Activated CD4-positive, alpha-beta memory T cell treated with anti-CD3 and anti-CD28 coated beads for 36 hours (primary cell): ENCODE data around the gene LRRN4CL. TPM values are rescaled to one million over a fixed set of nuclear protein-coding genes. Genes with fewer than 3 reads are reported as not detected.

Experiments used
- CTCF ChIA-PET: fragments of 350-600 bp; sonication (Branson Sonifier 250); formaldehyde crosslinking; loops from one replicate; lab custom pipeline; 2021; ENCODE audit warnings: antibody characterized with exemption, inconsistent platforms; lab: Charles Lee
- POLR2A ChIA-PET: fragments of 350-600 bp; sonication (Branson Sonifier 250); formaldehyde crosslinking; loops from one replicate; lab custom pipeline; 2021; ENCODE audit warnings: antibody characterized with exemption; lab: Charles Lee
- DNase-seq: peaks from one replicate; pipeline ENCODE4 v3.0.0-alpha.2; 2020
- H3K27ac Mint-ChIP-seq: one replicate; pipeline ENCODE4 v1.8.0; 2021; ENCODE audit warnings: mixed read lengths
- H3K27me3 Mint-ChIP-seq: one replicate; pipeline ENCODE4 v1.8.0; 2021; ENCODE audit warnings: mixed read lengths
- H3K36me3 Mint-ChIP-seq: one replicate; pipeline ENCODE4 v1.8.0; 2021; ENCODE audit warnings: mixed read lengths
- H3K4me1 Mint-ChIP-seq: one replicate; pipeline ENCODE4 v1.8.0; 2021; ENCODE audit warnings: low read depth, mixed read lengths
- H3K4me3 Mint-ChIP-seq: one replicate; pipeline ENCODE4 v1.8.0; 2021; ENCODE audit warnings: mild to moderate bottlenecking, mixed read lengths
- H3K9me3 Mint-ChIP-seq: one replicate; pipeline ENCODE4 v1.8.0; 2021; ENCODE audit warnings: mixed read lengths
- intact Hi-C: fragments of 100-400 bp; cut with micrococcal nuclease; formaldehyde crosslinking; loops from one replicate; pipeline ENCODE4 v1.15.1; 2023
- total RNA-seq, 2 experiments: library from RNA; stranded (reverse); gene quantifications; one replicate each; pipeline ENCODE4 v1.2.3, GENCODE V29; 2021

The LRRN4CL gene
- total RNA-seq, 2 experiments from 2014 or later: 0.12 to 0.21 TPM

GRCh38 chr11:62725646-62726045, 36.3 kb upstream of the LRRN4CL start:
- H3K27ac Mint-ChIP-seq: peak overlapping the region; percentile 93
- ChIA-PET POLR2A (interaction anchor here (0.8 to 5.3 kb wide), 4 partner anchors 8 to 130 kb away, joined by 3 to 48 read pairs (median 6); no protein-coding TSS in a partner anchor), CTCF (interaction anchor here (0.7 to 1.4 kb wide), 4 partner anchors 20 to 333 kb away, joined by 3 to 4 read pairs (median 3); partner anchors contain the start of gene ZBTB3)
- peaks cover 68% of the 10 kb centered on the region for H3K36me3 Mint-ChIP-seq
- DNase-seq: no peak
- H3K4me3 Mint-ChIP-seq: peak overlapping the region; percentile 99
- H3K27me3 Mint-ChIP-seq: no peaks in the 10 kb centered on the region
- intact Hi-C loops: loop anchor here (2.0 kb wide), 2 partner anchors 55 to 73 kb away; partner anchors contain the start of genes INTS5 and UQCC3
- no peaks in the 10 kb centered on the region for H3K9me3 Mint-ChIP-seq
- peaks cover 48% of the 10 kb centered on the region for H3K4me1 Mint-ChIP-seq

GRCh38 chr11:62724171-62724570, 34.8 kb upstream of the LRRN4CL start:
- Mint-ChIP-seq H3K36me3 (peaks cover 74% of the 10 kb centered on the region), H3K4me3 (peak overlapping the region; percentile 99), H3K27ac (peak overlapping the region; percentile 50), H3K9me3 (no peaks in the 10 kb centered on the region), H3K4me1 (peaks cover 48% of the 10 kb centered on the region), H3K27me3 (no peaks in the 10 kb centered on the region)
- intact Hi-C loops: no loop called here
- no peak for DNase-seq
- ChIA-PET CTCF (interaction anchor here (1.3 to 1.9 kb wide), 3 partner anchors 12 to 133 kb away, joined by 4 to 7 read pairs (median 4); partner anchors contain the start of gene TUT1), POLR2A (interaction anchor here (5.3 kb wide), 1 partner anchor 131 kb away, joined by 48 read pairs; no protein-coding TSS in a partner anchor)

GRCh38 chr11:62721994-62722393, 32.7 kb upstream of the LRRN4CL start:
- DNase-seq: no peak
- Mint-ChIP-seq H3K36me3 (peaks cover 82% of the 10 kb centered on the region), H3K4me1 (peaks cover 58% of the 10 kb centered on the region), H3K27me3 (no peaks in the 10 kb centered on the region), H3K27ac (no peak overlapping the region), H3K9me3 (no peaks in the 10 kb centered on the region), H3K4me3 (no peak overlapping the region)
- CTCF ChIA-PET: no interaction called here
- intact Hi-C loops: no loop called here
- POLR2A ChIA-PET: no interaction called here

GRCh38 chr11:62719302-62719978, 30.1 kb upstream of the LRRN4CL start:
- Mint-ChIP-seq H3K9me3 (no peaks in the 10 kb centered on the region), H3K36me3 (peaks cover 83% of the 10 kb centered on the region), H3K27me3 (no peaks in the 10 kb centered on the region), H3K4me3 (no peak overlapping the region), H3K27ac (peak overlapping the region; percentile 46), H3K4me1 (peaks cover 64% of the 10 kb centered on the region)
- intact Hi-C loops: no loop called here
- CTCF ChIA-PET: interaction anchor here (0.9 kb wide), 1 partner anchor 67 kb away, joined by 3 read pairs; no protein-coding TSS in a partner anchor
- POLR2A ChIA-PET: interaction anchor here (0.9 to 1.1 kb wide), 2 partner anchors 9 to 122 kb away, joined by 3 to 4 read pairs; partner anchors contain the start of gene TTC9C
- no peak for DNase-seq

GRCh38 chr11:62716816-62717215, 27.5 kb upstream of the LRRN4CL start:
- intact Hi-C loops: no loop called here
- Mint-ChIP-seq H3K27me3 (no peaks in the 10 kb centered on the region), H3K9me3 (no peaks in the 10 kb centered on the region), H3K36me3 (peaks cover 73% of the 10 kb centered on the region), H3K4me3 (no peak overlapping the region), H3K27ac (peak overlapping the region; percentile 24), H3K4me1 (peaks cover 67% of the 10 kb centered on the region)
- POLR2A ChIA-PET: interaction anchor here (1.4 kb wide), 1 partner anchor 10 kb away, joined by 8 read pairs; the partner anchor contains the start of genes HNRNPUL2 and TTC9C
- CTCF ChIA-PET: interaction anchor here (1.3 kb wide), 1 partner anchor 22 kb away, joined by 7 read pairs; no protein-coding TSS in a partner anchor
- no peak for DNase-seq

- CTCF ChIA-PET: interaction anchor here (1.3 kb wide), 1 partner anchor 21 kb away, joined by 7 read pairs; no protein-coding TSS in a partner anchor
- peak overlapping the region; percentile 7 for H3K27ac Mint-ChIP-seq
- peaks cover 63% of the 10 kb centered on the region for H3K4me1 Mint-ChIP-seq
- POLR2A ChIA-PET: no interaction called here
- intact Hi-C loops: no loop called here
- no peaks in the 10 kb centered on the region for H3K9me3 Mint-ChIP-seq
- no peak overlapping the region for H3K4me3 Mint-ChIP-seq
- H3K36me3 Mint-ChIP-seq: peaks cover 70% of the 10 kb centered on the region
- no peaks in the 10 kb centered on the region for H3K27me3 Mint-ChIP-seq
- DNase-seq: no peak
Observed at GRCh38 chr11:62716206-62716605, 26.9 kb upstream of the LRRN4CL start.

GRCh38 chr11:62715150-62716130, 26.1 kb upstream of the LRRN4CL start:
- Mint-ChIP-seq H3K27ac (peak overlapping the region; percentile 63), H3K27me3 (no peaks in the 10 kb centered on the region), H3K4me1 (peaks cover 63% of the 10 kb centered on the region), H3K9me3 (no peaks in the 10 kb centered on the region), H3K36me3 (peaks cover 70% of the 10 kb centered on the region), H3K4me3 (no peak overlapping the region)
- ChIA-PET CTCF (interaction anchor here (1.1 to 1.5 kb wide), 3 partner anchors 12 to 94 kb away, joined by 3 to 7 read pairs (median 3); partner anchors contain the start of genes B3GAT3 and HNRNPUL2), POLR2A (no interaction called here)
- no peak for DNase-seq
- intact Hi-C loops: no loop called here

- no peak for DNase-seq
- Mint-ChIP-seq H3K27ac (peak overlapping the region; percentile 87), H3K27me3 (no peaks in the 10 kb centered on the region), H3K9me3 (no peaks in the 10 kb centered on the region), H3K4me1 (peaks cover 65% of the 10 kb centered on the region), H3K4me3 (no peak overlapping the region), H3K36me3 (peaks cover 65% of the 10 kb centered on the region)
- POLR2A ChIA-PET: interaction anchor here (1.0 kb wide), 1 partner anchor 119 kb away, joined by 3 read pairs; the partner anchor contains the start of gene STX5
- intact Hi-C loops: no loop called here
- CTCF ChIA-PET: interaction anchor here (1.0 to 1.2 kb wide), 4 partner anchors 12 to 145 kb away, joined by 3 to 4 read pairs (median 3); partner anchors contain the start of gene POLR2G
Observed at GRCh38 chr11:62713343-62713742, 24.0 kb upstream of the LRRN4CL start.

GRCh38 chr11:62712861-62713260, 23.5 kb upstream of the LRRN4CL start:
- ChIA-PET POLR2A (interaction anchor here (0.8 kb wide), 1 partner anchor 17 kb away, joined by 3 read pairs; no protein-coding TSS in a partner anchor), CTCF (interaction anchor here (0.8 to 1.2 kb wide), 5 partner anchors 12 to 145 kb away, joined by 3 to 4 read pairs (median 3); partner anchors contain the start of genes HNRNPUL2 and POLR2G)
- Mint-ChIP-seq H3K27ac (peak overlapping the region; percentile 87), H3K4me3 (no peak overlapping the region), H3K27me3 (no peaks in the 10 kb centered on the region), H3K4me1 (peaks cover 66% of the 10 kb centered on the region), H3K36me3 (peaks cover 61% of the 10 kb centered on the region), H3K9me3 (no peaks in the 10 kb centered on the region)
- DNase-seq: no peak
- intact Hi-C loops: no loop called here

GRCh38 chr11:62712276-62712812, 23.0 kb upstream of the LRRN4CL start:
- H3K4me3 Mint-ChIP-seq: no peak overlapping the region
- H3K27ac Mint-ChIP-seq: peak overlapping the region; percentile 87
- intact Hi-C loops: no loop called here
- no peaks in the 10 kb centered on the region for H3K27me3 Mint-ChIP-seq
- no peaks in the 10 kb centered on the region for H3K9me3 Mint-ChIP-seq
- peaks cover 57% of the 10 kb centered on the region for H3K36me3 Mint-ChIP-seq
- CTCF ChIA-PET: interaction anchor here (0.7 to 1.4 kb wide), 5 partner anchors 12 to 149 kb away, joined by 3 to 4 read pairs (median 3); partner anchors contain the start of genes HNRNPUL2 and POLR2G
- POLR2A ChIA-PET: interaction anchor here (0.6 to 0.8 kb wide), 2 partner anchors 18 to 23 kb away, joined by 3 read pairs; no protein-coding TSS in a partner anchor
- H3K4me1 Mint-ChIP-seq: peaks cover 68% of the 10 kb centered on the region
- DNase-seq: no peak
